Cardiac fibroblast (primary cell): ENCODE results near the gene NME5.

Source experiments
- DNase-seq, 2 donors: peaks; one replicate each; pipeline versions ENCODE4 v3.0.0 to v3.0.0-alpha.2; 2010; ENCODE audit warnings: low read depth in 2 of 2
- H3K4me3 ChIP-seq, 2 donors: replicated peaks in 1 of 2; 1 replicate in 1 of 2; 2 replicates in 1 of 2; pipeline ENCODE4 v1.5.1; 2011; ENCODE audit warnings: low read depth in 2 of 2, low read length in 2 of 2, mild to moderate bottlenecking in 2 of 2, moderate library complexity in 1 of 2
- TF ChIP-seq, protein P1 (sequence below): IDR thresholded peaks from one replicate; pipeline ENCODE4 v1.5.1; 2011; ENCODE audit warnings: low read depth, mild to moderate bottlenecking, low read length, inconsistent platforms

Gene NME5

DNA sequence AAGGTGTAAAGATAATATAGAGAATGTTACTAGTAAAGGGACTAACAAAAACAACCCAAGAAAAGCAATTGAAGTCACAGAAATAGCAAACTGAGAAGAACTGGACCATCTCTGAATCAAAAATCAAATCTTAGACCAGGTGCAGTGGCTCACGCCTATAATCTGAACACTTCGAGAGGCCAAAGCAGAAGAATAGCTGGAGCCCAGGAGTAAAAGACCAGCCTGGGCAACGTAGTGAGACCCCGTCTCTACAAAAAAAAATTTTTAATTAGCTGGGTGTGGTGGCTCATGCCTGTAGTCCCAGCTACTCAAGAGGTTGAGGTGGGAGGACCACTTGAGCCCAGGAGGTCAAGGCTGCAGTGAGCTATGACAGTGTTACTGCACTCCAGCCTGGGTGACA is 28.0 kb downstream of the NME5 start:
- TF ChIP-seq, protein P1, sequence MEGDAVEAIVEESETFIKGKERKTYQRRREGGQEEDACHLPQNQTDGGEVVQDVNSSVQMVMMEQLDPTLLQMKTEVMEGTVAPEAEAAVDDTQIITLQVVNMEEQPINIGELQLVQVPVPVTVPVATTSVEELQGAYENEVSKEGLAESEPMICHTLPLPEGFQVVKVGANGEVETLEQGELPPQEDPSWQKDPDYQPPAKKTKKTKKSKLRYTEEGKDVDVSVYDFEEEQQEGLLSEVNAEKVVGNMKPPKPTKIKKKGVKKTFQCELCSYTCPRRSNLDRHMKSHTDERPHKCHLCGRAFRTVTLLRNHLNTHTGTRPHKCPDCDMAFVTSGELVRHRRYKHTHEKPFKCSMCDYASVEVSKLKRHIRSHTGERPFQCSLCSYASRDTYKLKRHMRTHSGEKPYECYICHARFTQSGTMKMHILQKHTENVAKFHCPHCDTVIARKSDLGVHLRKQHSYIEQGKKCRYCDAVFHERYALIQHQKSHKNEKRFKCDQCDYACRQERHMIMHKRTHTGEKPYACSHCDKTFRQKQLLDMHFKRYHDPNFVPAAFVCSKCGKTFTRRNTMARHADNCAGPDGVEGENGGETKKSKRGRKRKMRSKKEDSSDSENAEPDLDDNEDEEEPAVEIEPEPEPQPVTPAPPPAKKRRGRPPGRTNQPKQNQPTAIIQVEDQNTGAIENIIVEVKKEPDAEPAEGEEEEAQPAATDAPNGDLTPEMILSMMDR = no peak

DNA sequence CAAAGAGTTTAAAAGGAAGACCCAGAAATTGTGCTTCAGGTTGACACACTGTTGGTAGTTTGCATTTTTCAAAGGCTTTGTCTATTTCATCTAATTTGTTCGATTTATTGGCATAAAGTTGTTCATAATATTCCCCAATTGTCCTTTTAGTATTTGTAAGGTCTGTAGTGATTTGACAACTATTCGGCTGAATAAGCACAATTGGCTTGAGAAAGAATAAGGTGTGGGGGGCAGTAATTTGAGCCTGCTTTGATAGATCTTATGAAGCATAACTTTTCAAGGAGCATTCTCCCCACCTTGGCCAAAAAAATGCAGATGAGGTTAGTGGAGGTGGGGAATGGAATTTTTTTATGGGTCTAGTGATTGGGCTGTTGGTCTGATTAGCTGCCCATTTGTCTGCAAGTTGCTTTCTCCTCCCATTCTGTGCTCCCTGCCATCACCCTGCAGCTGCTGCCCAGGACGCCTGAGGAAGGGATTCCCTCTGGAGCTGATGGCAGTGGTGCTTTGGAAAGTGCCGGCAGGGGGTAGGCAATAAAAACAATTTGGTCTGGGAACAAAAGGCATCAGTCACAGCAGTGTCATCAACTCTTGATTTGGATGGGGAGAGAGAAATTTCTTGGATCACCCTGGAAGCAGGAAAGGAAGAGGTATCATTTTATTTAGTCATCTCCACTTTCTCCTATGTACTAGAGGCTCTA is 28.8 kb downstream of the NME5 start:
- no peak overlapping the region for H3K4me3 ChIP-seq
- TF ChIP-seq, protein P1 = no peak
- DNase-seq = no peak

More for the DNA sequence above, 28.0 kb downstream of the NME5 start:
- no peak for DNase-seq
- no peak overlapping the region for H3K4me3 ChIP-seq

DNA sequence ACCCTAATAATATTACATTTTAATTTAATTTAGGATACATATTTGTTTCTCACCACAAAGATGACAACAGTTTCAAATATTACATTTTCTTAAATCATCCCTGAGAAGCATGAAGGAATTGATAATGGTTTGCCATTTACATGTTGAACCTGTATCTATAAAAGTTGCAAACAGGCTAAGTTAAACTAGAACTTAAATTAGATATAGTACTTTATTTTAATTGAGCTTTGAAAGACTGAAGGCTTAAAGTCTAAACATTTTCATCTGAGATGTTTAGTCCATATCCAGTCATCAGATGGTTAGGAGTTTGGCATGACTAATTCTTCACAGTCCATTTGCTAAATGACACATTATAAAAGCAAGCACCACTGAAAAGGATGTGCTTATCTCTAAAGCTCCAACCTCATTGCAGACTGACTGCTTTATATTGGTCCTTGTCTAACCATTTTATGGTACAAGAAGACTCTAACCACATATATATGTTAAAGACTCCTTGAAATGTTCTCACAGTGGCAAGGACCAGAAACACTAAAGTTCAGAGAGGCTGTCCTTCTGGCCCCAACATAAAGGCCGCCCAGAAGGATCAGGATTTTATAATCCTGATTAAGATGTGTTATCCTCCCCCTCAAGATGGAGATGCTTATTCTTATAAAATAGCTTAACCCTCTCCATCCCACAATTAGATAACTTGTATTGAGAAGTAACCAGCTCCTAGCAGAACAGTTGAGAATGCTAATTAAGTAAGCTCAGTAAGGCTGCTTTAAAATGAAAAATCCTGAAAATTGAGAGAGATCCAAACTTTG is 29.6 kb downstream of the NME5 start:
- no peak overlapping the region for H3K4me3 ChIP-seq
- peak in 1 of 2 donors; percentile 10 for DNase-seq
- TF ChIP-seq, protein P1 = no peak

DNA sequence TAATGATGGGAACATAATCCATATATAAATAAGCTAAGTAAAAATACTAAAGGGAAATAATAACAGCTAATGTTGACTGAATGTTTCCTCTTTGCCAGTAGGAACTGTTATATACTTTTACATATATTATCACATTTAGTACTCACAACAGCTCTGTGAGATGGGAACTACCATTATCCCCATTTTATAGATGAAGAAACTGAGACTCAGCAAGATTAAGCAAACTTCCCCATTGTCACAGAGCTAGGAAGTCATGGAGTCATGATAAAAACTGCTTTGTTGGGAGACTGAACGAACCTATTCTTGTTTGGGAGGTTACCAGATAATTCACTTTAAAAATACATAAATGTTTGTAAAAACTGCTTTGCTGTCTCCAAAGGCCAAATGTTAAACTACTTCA is 32.0 kb downstream of the NME5 start:
- TF ChIP-seq, protein P1 = no peak
- no peak for DNase-seq
- no peak overlapping the region for H3K4me3 ChIP-seq

DNA sequence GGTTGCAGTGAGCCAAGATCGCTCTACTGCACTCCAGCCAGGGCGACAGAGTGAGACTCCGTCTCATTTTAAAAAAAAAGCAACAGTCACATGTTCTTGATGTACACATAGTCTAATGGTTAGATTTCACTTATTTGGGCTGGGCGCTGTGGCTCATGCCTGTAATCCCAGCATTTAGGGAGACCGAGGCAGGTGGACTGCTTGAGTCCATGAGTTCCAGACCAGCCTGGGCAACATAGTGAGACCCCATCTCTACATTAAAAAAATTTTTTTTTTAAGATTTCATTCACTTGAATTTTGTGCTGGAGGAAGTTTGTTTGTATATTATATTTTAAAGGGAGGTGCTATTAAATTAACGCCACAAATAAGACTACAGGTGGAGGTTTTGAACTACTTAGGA is 33.5 kb downstream of the NME5 start:
- DNase-seq = no peak
- H3K4me3 ChIP-seq = no peak overlapping the region
- TF ChIP-seq, protein P1 = no peak

DNA sequence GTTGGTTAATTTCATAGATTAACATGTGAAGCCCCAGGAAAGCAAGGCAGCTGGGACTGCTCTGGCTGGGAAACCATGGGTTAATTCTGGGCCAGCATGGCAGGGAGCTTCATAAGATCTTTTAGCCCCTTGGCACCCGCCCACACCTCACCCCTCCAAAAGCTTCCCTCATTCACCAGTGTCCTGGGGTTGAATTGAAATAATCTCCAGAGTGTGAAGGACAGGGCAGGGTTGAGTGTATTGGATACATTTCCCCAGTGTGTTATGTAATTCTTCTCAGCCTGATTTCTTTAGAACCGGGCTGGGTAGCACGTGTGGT is 36.0 kb downstream of the NME5 start:
- no peak overlapping the region for H3K4me3 ChIP-seq
- TF ChIP-seq, protein P1 = no peak
- no peak for DNase-seq
